Esophagus (tissue), 2 donors: ENCODE results near the gene PLEKHA6. TPM values are rescaled to one million over a fixed set of nuclear protein-coding genes. Genes with fewer than 3 reads are reported as not detected.

Source experiments
- H3K27ac ChIP-seq, 2 donors: one replicate each; pipeline ENCODE4 v1.5.1; 2013; ENCODE audit warnings: low read depth in 2 of 2, mild to moderate bottlenecking in 2 of 2, inconsistent platforms in 1 of 2, low read length in 1 of 2, moderate library complexity in 1 of 2
- H3K27me3 ChIP-seq, 2 donors: one replicate each; pipeline ENCODE4 v1.6.1; 2013; ENCODE audit warnings: low read length in 2 of 2, control low read depth in 1 of 2, mild to moderate bottlenecking in 1 of 2; ENCODE audit not compliant: insufficient read depth in 2 of 2, control insufficient read depth in 1 of 2
- H3K36me3 ChIP-seq, 2 donors: one replicate each; pipeline ENCODE4 v1.6.1; 2013; ENCODE audit warnings: low read length in 1 of 2; ENCODE audit not compliant: control insufficient read depth in 2 of 2, insufficient read depth in 2 of 2
- H3K4me1 ChIP-seq, 2 donors: one replicate each; pipeline ENCODE4 v1.6.1; 2013; ENCODE audit warnings: low read length in 1 of 2; ENCODE audit not compliant: control insufficient read depth in 2 of 2, insufficient read depth in 2 of 2
- H3K4me3 ChIP-seq, 2 donors: one replicate each; pipeline ENCODE4 v1.5.1; 2013; ENCODE audit warnings: low read length in 2 of 2, mild to moderate bottlenecking in 2 of 2, low read depth in 1 of 2, moderate library complexity in 1 of 2
- H3K9me3 ChIP-seq, 2 donors: one replicate each; pipeline ENCODE4 v1.6.1; 2013; ENCODE audit warnings: mild to moderate bottlenecking in 2 of 2, low read depth in 1 of 2, low read length in 1 of 2, moderate library complexity in 1 of 2; ENCODE audit not compliant: control insufficient read depth in 2 of 2, insufficient read depth in 1 of 2
- WGBS, 2 donors: extraction: QIAGEN DNeasy Blood & Tissue Kit; methylation state at CpG; one replicate each; pipeline ENCODE4 v1.1.7; 2013; 5-methylcytosine and 5-hydroxymethylcytosine counted together
- polyA plus RNA-seq, 2 donors: library from polyadenylated mRNA; stranded (reverse); fragments of 200-250 nt; gene quantifications; one replicate each; pipeline ENCODE4 v1.2.3, GENCODE V29; 2013
- donor health status: healthy with polysubstance abuse.
- donor health status: Bipolar disorder and iron deficiency.

Gene PLEKHA6
- polyA plus RNA-seq, 2 donors = 11.0 to 36.3 TPM

DNA sequence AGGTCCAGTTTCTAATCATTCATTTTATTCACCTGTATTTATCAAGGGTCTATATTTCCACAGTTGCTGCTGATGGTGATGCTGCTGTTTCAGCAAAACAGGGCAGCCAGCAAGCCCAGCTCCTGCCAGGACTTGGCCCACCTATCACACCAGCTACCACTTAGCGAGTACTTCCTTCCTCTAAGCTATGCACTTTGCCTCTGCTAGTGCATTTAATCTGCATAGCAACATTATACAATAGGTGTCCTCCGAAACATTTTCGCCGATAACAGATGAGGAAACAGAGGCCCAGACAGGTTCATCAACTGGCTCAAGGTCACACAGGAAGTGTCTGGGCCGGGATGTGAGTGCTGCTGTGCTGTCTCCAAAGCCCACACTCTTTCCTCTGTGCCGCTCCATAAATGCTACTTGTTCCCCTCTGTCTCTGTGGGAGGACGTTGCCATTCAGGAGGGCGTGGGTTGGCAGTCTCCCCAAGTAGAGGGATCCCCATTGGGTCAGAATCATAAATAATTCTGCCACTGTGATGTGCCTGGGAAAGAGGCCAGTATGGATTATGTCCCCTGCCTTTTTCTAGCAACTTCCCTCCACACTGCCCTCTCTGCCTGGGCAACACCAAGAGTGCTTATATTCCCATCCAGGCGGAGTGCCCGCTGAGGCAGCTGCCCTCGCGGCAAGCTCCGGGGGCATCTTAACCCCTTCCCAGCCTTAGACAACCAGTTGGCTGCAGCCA is 9.4 kb upstream of the PLEKHA6 start:
- WGBS, 2 donors = 46 to 57% methylated on average over 13 of the region's 13 CpGs
- Histone ChIP-seq H3K27me3 (no peaks in the 10 kb centered on the region), H3K4me1 (peaks cover 0 to 3% of the 10 kb centered on the region in 2 donors), H3K4me3 (no peak overlapping the region), H3K36me3 (peaks cover 0 to 2% of the 10 kb centered on the region in 2 donors), H3K9me3 (no peaks in the 10 kb centered on the region), H3K27ac (no peak overlapping the region)

DNA sequence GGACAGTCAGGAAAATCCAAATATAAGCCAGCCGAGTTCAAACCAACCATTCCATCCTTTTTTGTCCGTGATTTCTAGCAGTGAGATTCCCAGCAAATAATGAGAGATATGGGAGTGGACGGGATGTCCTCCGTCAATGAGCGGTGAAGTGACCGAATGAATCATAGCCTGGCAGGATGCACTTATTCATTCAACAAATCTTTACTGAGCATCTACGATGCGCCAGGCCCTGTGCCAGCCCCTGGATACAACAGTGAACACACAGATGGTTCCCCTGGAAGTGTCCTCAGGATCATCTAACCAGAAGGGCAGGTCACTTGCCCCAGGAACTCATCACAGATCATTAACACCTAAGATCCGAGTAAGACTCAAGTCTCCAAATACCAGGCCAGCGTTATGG is 8.2 kb upstream of the PLEKHA6 start:
- H3K36me3 ChIP-seq = peaks cover 0 to 2% of the 10 kb centered on the region in 2 donors
- H3K27me3 ChIP-seq = no peaks in the 10 kb centered on the region
- no peaks in the 10 kb centered on the region for H3K9me3 ChIP-seq
- peaks cover 0 to 3% of the 10 kb centered on the region in 2 donors for H3K4me1 ChIP-seq
- WGBS, 2 donors = 74 to 77% methylated on average over 10 of the region's 10 CpGs
- no peak overlapping the region for H3K27ac ChIP-seq
- no peak overlapping the region for H3K4me3 ChIP-seq

DNA sequence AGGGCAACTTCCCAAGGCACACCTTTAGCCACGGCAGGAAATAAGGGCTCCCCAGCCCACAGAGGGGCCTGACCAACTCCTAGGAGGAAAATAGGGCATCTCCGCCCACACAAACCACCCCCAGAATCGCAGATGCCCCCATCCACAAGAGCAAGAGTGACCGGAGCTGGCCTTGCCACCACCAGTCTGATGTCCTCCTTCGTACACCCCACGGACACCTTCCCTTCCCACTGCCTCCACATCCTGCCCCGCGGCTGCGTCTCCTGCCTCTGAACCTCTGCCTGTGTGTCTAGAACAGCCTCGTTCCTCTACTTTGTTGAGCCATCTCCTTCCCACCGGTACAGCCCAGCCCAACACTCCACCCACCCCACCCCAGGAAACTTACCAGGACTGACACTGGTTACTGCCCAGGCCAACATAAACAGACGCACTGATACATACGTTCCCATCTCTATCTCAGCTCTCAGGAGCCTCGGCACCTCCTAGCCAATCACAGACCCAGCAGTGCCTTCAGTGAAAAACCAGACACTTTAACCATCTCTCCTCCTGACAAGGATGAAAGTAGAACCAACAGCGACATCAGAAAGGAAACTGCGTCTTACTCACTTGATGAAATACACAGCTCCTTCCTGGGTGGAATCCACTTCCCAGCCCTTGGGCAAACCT is 7.6 kb upstream of the PLEKHA6 start:
- Histone ChIP-seq H3K4me1 (peaks cover 0 to 3% of the 10 kb centered on the region in 2 donors), H3K36me3 (peaks cover 0 to 2% of the 10 kb centered on the region in 2 donors), H3K27ac (no peak overlapping the region), H3K9me3 (no peaks in the 10 kb centered on the region), H3K27me3 (no peaks in the 10 kb centered on the region), H3K4me3 (no peak overlapping the region)
- WGBS, 2 donors = 77 to 82% methylated on average over 16 of the region's 16 CpGs

DNA sequence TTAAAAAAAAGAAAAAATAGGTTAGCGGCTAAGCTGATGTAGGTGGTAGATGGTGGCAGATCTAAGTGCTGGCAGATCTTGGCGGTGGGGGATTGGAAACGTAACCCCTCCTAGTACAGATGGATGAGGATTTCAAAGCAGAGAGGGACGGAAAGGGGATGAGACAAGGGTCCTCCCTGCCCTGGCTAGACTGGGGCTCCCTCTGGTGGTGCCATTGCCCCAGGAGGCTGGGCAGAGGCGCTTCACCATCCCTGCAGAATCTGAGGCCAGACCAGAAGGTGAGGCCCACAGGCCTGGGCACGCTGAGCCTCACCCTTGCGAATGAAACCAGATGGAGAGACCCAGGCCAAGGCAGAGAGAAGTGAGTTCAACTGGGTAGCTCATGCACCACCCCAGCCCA is 7.0 kb upstream of the PLEKHA6 start:
- Histone ChIP-seq H3K4me1 (peaks cover 0 to 3% of the 10 kb centered on the region in 2 donors), H3K27ac (no peak overlapping the region), H3K4me3 (no peak overlapping the region), H3K27me3 (no peaks in the 10 kb centered on the region), H3K9me3 (no peaks in the 10 kb centered on the region), H3K36me3 (peaks cover 0 to 2% of the 10 kb centered on the region in 2 donors)
- 78 to 82% methylated on average over 7 of the region's 7 CpGs for WGBS, 2 donors

DNA sequence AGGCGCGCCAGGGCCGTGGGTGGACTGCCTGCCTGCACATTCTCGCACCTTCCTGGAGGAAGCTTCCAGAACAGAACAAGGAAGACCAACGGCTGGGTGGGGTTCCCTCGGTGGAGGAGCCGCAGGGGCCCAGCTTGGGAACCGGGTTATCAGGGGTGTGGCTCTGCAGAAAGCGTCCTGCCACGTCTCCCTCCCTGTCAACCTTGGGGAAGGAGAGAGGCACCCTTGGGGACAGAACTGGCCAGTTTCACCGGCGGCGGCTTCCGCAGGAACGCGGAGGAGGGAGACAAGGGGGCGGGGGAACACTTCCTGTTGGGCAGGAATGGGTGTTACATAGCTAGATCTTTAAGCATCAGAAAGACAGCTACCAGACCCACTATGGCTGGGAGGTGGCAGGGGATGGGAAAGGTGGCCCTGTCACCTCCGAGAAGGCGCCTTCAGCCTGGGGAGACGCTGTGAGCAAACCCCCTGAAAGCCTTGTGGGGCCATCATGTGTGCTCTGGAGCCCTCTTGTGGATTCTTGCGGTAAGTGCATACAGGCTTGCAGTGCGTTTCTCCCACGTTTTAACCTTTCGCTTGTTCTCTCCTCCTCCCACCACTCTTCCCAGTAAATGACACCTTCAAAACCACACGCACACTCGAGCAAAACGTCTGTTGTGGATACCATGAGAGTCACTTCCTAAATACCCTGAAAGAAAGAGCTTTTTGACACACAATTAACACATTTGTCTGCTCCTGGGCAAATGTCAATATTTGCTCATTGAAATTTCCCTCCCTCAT is 3.8 kb upstream of the PLEKHA6 start:
- no peaks in the 10 kb centered on the region for H3K27me3 ChIP-seq
- H3K27ac ChIP-seq = peak overlapping the region; percentile 40 to 66
- H3K36me3 ChIP-seq = no peaks in the 10 kb centered on the region
- WGBS, 2 donors = 0% methylated on average over 27 of the region's 27 CpGs
- H3K9me3 ChIP-seq = no peaks in the 10 kb centered on the region
- H3K4me3 ChIP-seq = peak overlapping the region; percentile 33 to 35
- H3K4me1 ChIP-seq = peaks cover 3% of the 10 kb centered on the region in 2 donors

DNA sequence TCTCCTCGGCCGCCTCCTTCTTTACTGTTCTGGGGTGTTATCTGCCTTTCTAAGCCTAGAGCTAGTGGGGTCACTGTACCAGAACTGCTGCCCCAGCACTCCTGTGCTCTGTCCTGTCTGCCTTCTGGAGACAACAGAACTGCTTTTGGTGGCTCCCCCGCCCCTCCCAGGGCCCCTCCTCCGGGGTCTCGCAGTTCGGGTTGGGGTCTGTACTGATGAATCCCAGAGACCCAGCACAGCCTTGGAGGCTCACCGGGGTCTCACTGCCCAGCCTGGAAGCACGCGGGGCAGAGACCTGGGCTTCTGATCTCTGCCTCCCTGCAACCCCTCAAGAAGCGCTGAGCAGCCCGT is 3.2 kb upstream of the PLEKHA6 start:
- Histone ChIP-seq H3K9me3 (no peaks in the 10 kb centered on the region), H3K27ac (peak overlapping the region; percentile 40 to 66), H3K4me1 (peaks cover 3% of the 10 kb centered on the region in 2 donors), H3K4me3 (peak overlapping the region; percentile 33 to 35), H3K27me3 (no peaks in the 10 kb centered on the region), H3K36me3 (no peaks in the 10 kb centered on the region)
- 47 to 50% methylated on average over 11 of the region's 11 CpGs for WGBS, 2 donors

DNA sequence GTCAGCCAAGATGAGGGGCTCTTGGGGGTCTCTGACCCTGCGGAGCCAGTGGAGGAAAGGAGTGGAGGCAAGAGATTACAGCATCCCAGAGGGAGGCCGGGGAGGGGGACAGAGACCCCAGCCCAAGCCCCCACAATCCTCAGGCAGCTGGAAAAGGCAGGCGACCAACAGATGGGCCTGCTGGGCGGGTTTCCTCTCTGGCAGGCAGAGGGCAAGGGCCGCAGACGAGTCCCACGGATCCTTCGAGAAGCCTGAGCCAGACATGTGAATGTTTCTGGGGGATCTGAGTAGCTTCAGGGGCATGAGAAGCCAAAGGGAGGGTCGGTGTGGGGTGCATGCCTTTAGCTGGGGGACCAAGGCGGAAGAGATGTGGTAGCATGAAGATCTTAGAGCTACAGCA is 2.1 kb upstream of the PLEKHA6 start:
- no peaks in the 10 kb centered on the region for H3K27me3 ChIP-seq
- no peak overlapping the region for H3K4me3 ChIP-seq
- no peaks in the 10 kb centered on the region for H3K9me3 ChIP-seq
- 83 to 86% methylated on average over 10 of the region's 10 CpGs for WGBS, 2 donors
- peaks cover 0 to 3% of the 10 kb centered on the region in 2 donors for H3K4me1 ChIP-seq
- no peak overlapping the region for H3K27ac ChIP-seq
- no peaks in the 10 kb centered on the region for H3K36me3 ChIP-seq

DNA sequence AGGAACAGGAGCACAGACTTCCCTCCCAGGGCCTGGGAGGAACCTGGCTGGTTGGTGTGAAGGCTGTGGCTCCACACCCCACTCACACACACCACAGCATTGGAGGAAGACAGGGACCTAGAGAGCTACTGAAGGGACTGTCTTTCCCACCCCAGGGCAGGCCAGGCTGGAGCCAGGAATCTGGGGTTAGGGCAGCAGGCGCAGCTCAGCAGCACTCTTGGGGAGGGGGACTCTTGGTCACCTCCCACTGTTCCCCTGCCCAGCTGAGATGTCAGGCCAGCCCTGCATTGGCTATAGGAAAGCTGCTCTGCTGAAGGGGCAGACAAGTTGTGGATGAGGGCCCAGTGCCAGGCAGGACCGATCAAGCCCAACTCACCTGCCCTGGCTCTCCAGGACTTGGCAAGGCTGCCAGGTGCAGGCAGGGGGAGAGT is 1.6 kb upstream of the PLEKHA6 start:
- peaks cover 0 to 3% of the 10 kb centered on the region in 2 donors for H3K4me1 ChIP-seq
- no peaks in the 10 kb centered on the region for H3K27me3 ChIP-seq
- no peaks in the 10 kb centered on the region for H3K9me3 ChIP-seq
- H3K36me3 ChIP-seq = no peaks in the 10 kb centered on the region
- 72 to 74% methylated on average over 2 of the region's 2 CpGs for WGBS, 2 donors
- H3K27ac ChIP-seq = no peak overlapping the region
- H3K4me3 ChIP-seq = no peak overlapping the region

DNA sequence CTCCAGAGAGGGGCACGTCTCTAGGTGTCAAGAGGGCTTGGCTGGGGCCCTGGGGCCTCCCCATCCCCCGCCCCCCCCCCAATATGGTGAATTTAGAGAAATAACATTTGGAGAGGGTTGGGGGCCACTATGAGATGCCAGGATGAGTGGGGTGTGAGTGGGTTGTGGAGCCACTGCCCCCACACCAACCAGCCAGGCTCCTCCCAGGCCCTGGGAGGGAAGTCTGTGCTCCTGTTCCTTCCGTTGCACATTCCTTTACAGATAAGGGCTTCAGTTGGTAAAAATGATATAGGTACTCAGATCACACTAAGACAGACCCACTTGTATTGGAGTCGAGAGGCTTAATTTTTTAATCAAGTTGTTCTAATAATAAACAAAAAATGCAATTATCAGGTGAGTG is 585 bp upstream of the PLEKHA6 start:
- WGBS, 2 donors = 54 to 74% methylated on average over 4 of the region's 4 CpGs
- H3K27me3 ChIP-seq = no peaks in the 10 kb centered on the region
- no peak overlapping the region for H3K27ac ChIP-seq
- no peak overlapping the region for H3K4me3 ChIP-seq
- peaks cover 0 to 3% of the 10 kb centered on the region in 2 donors for H3K4me1 ChIP-seq
- H3K9me3 ChIP-seq = no peaks in the 10 kb centered on the region
- H3K36me3 ChIP-seq = no peaks in the 10 kb centered on the region
